A549 (cell line): ENCODE measurements around the gene PTPRN2.

Source experiments
- CEBPB ChIP-seq, 2 experiments: fragments of >200 bp in 1 of 2; sonication (Bioruptor Twin) in 1 of 2; formaldehyde crosslinking in 1 of 2; IDR thresholded peaks; 2 replicates each; pipeline ENCODE4 v1.6.1; 2012 to 2016
- CTCF ChIP-seq: fragments of >200 bp; sonication (Bioruptor Twin); formaldehyde crosslinking; IDR thresholded peaks from 3 replicates; pipeline ENCODE4 v1.5.1; 2016
- FOSL2 ChIP-seq, 2 experiments: fragments of 450-650 bp in 1 of 2; fragments of >200 bp in 1 of 2; sonication (Bioruptor Twin) in 1 of 2; formaldehyde crosslinking; IDR thresholded peaks; 2 replicates each; pipeline versions ENCODE4 v1.5.0 to v1.6.1; 2016 to 2020; ENCODE audit warnings: mild to moderate bottlenecking in 1 of 2, moderate library complexity in 1 of 2
- FOXS1 ChIP-seq: fragments of 250-450 bp; sonication (Bioruptor Pico); IDR thresholded peaks from 2 replicates; pipeline ENCODE4 v1.5.0; 2020; ENCODE audit warnings: mild to moderate bottlenecking, moderate library complexity
- HOXA7 ChIP-seq: fragments of 250-450 bp; sonication (Bioruptor Pico); IDR thresholded peaks from 2 replicates; pipeline ENCODE4 v1.5.0; 2020; ENCODE audit warnings: mild to moderate bottlenecking, moderate library complexity
- NFE2L2 ChIP-seq: fragments of 150-350 bp; conservative IDR thresholded peaks from 2 replicates; pipeline ENCODE4 v1.6.1; 2014; ENCODE audit warnings: low read length
- PBX3 ChIP-seq: IDR thresholded peaks from 2 replicates; pipeline ENCODE4 v1.6.1; 2012
- PHF8 ChIP-seq: fragments of 200-600 bp; sonication (generic); IDR thresholded peaks from 2 replicates; pipeline ENCODE4 v1.6.1; 2016; ENCODE audit warnings: low read depth, mild to moderate bottlenecking, antibody characterized with exemption, moderate library complexity, borderline replicate concordance
- POLR2A ChIP-seq: IDR thresholded peaks from 2 replicates; pipeline ENCODE4 v1.6.1; 2012; ENCODE audit warnings: mild to moderate bottlenecking, low read length
- RAD21 ChIP-seq, 2 experiments: fragments of >200 bp in 1 of 2; sonication (Bioruptor Twin) in 1 of 2; formaldehyde crosslinking in 1 of 2; IDR thresholded peaks in 1 of 2; conservative IDR thresholded peaks in 1 of 2; 2 replicates in 1 of 2; 3 replicates in 1 of 2; pipeline ENCODE4 v1.6.1; 2012 to 2018; ENCODE audit warnings: inconsistent platforms in 1 of 2
- ZC3H11A ChIP-seq: fragments of 450-650 bp; IDR thresholded peaks from 2 replicates; pipeline ENCODE4 v1.6.1; 2014; ENCODE audit warnings: antibody characterized with exemption, mild to moderate bottlenecking

- TF ChIP-seq CTCF (no peak), CEBPB (IDR thresholded peaks at IDR 0.05) (no peak), POLR2A (no peak), PBX3 (no peak), PHF8 (no peak), RAD21 (conservative IDR thresholded peaks at IDR 0.05 in 1 of 2, IDR thresholded peaks at IDR 0.05 in 1 of 2) (no peak), HOXA7 (CRISPR knock-in tag) (no peak), ZC3H11A (no peak), NFE2L2 (no peak), FOXS1 (CRISPR knock-in tag) (no peak), FOSL2 (IDR thresholded peaks at IDR 0.05) (no peak), FOSL2 (CRISPR knock-in tag; IDR thresholded peaks at IDR 0.05) (no peak)
Observed at GRCh38 chr7:158369866-158370265, 217.8 kb downstream of the PTPRN2 start.
